ENCODE measurements around the gene TBX1. TPM values are rescaled to one million over a fixed set of nuclear protein-coding genes. Genes with fewer than 3 reads are reported as not detected.

TBX1 gene
- total and polyA plus RNA-seq, 5 donors from 2014 or later, result not detected

DNA sequence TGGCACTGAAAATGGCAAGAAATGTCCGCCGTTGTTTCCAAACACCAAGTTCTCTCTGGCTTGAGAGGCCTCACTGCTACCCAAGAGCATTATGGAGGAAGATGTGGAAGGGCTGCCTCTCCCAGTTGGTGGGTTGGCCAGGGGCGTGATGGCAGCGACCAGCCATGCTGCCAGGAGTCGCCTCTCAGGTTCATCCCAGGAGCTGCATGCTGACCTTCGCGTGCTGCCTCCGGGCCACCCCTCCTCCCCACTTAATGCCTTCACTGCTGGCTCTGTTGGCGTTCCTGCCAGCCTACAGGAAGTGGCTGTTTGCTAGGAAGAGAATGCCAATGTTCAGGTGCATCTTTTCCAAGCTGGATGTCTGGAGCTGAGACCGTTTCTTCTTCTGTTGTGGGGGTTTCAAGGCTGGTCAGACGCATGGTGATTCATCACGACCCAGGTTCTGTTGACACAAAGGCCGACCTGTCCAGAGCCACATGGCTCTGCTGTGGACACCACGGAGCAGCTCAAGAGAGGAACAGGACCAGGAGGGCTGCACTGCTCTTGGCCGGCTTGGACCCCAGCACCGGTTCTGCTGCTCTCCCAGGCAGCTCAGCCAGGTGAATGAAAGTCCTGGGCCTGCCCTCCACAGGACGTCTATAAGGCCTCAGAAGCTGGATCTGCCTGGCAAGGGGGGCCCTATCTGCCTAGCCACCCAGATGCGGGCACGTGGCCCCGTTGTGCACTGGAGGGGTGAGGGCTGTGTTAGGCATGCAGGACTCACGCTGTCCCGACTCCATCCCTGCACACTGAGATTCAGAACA is 25.1 kb downstream of the TBX1 start:
- no peak overlapping the region for H3K27ac Mint-ChIP-seq
- Histone ChIP-seq H3K4me3 (ENCODE audit: low read depth, low read length) (no peak overlapping the region), H3K36me3 (ENCODE audit: control insufficient read depth, insufficient read depth, low read length) (no peaks in the 10 kb centered on the region), H3K27me3 (ENCODE audit: control insufficient read depth, insufficient read depth, low read length) (no peaks in the 10 kb centered on the region), H3K4me1 (ENCODE audit: control insufficient read depth, insufficient read depth, low read length, poor library complexity, severe bottlenecking) (no peaks in the 10 kb centered on the region), H3K27ac (ENCODE audit: insufficient read depth, low read length, poor library complexity, severe bottlenecking) (no peak overlapping the region), H3K9me3 (ENCODE audit: control insufficient read depth in 2 of 2, low read length in 2 of 2) (no peaks in the 10 kb centered on the region)
- ATAC-seq (ENCODE audit: low read depth in 2 of 2) (no peak), DNase-seq (no peak)
- no peak overlapping the region for H3K4me3 Mint-ChIP-seq
- H3K9me3 Mint-ChIP-seq, result peaks cover 0 to 2% (median 0%) of the 10 kb centered on the region in 7 donors
- H3K36me3 Mint-ChIP-seq, result no peaks in the 10 kb centered on the region
- H3K27me3 Mint-ChIP-seq, result peaks cover 4% of the 10 kb centered on the region
- peaks cover 0 to 6% (median 0%) of the 10 kb centered on the region in 4 donors for H3K4me1 Mint-ChIP-seq

DNA sequence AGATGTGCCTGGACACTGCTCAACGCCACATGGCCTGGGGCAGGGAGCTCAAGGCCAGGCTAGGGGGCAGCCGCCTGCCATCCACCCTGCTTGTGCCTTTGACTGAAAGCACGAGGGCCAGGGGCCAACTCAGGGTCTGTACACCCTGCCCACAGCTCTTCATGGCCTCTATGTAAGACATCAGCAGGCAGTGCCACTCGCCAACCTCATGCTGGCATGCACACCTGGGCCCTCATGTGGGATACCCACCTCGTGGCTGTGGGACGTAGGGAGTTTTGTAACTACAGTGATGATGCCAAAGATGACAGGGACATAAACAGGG is 25.6 kb downstream of the TBX1 start:
- H3K27ac ChIP-seq (ENCODE audit: insufficient read depth, low read length, poor library complexity, severe bottlenecking), result no peak overlapping the region
- H3K27ac Mint-ChIP-seq, result no peak overlapping the region
- no peaks in the 10 kb centered on the region for H3K9me3 ChIP-seq (ENCODE audit: control insufficient read depth in 2 of 2, low read length in 2 of 2)
- no peak for ATAC-seq (ENCODE audit: low read depth in 2 of 2)
- peaks cover 0 to 6% (median 0%) of the 10 kb centered on the region in 4 donors for H3K4me1 Mint-ChIP-seq
- H3K4me1 ChIP-seq (ENCODE audit: control insufficient read depth, insufficient read depth, low read length, poor library complexity, severe bottlenecking), result no peaks in the 10 kb centered on the region
- no peaks in the 10 kb centered on the region for H3K27me3 ChIP-seq (ENCODE audit: control insufficient read depth, insufficient read depth, low read length)
- no peaks in the 10 kb centered on the region for H3K36me3 ChIP-seq (ENCODE audit: control insufficient read depth, insufficient read depth, low read length)
- no peak overlapping the region for H3K4me3 ChIP-seq (ENCODE audit: low read depth, low read length)
- no peak for DNase-seq
- H3K9me3 Mint-ChIP-seq, result peaks cover 0 to 2% (median 0%) of the 10 kb centered on the region in 7 donors
- no peak overlapping the region for H3K4me3 Mint-ChIP-seq
- H3K36me3 Mint-ChIP-seq, result peaks cover 2% of the 10 kb centered on the region
- H3K27me3 Mint-ChIP-seq, result no peaks in the 10 kb centered on the region

GRCh38 chr22:19786959-19787848 is 26.6 kb downstream of the TBX1 start:
- no peaks in the 10 kb centered on the region for H3K27me3 Mint-ChIP-seq
- H3K27me3 ChIP-seq (ENCODE audit: control insufficient read depth, insufficient read depth, low read length), result no peaks in the 10 kb centered on the region
- no peak overlapping the region for H3K4me3 ChIP-seq (ENCODE audit: low read depth, low read length)
- H3K27ac ChIP-seq (ENCODE audit: insufficient read depth, low read length, poor library complexity, severe bottlenecking), result no peak overlapping the region
- no peak overlapping the region for H3K4me3 Mint-ChIP-seq
- H3K4me1 ChIP-seq (ENCODE audit: control insufficient read depth, insufficient read depth, low read length, poor library complexity, severe bottlenecking), result no peaks in the 10 kb centered on the region
- H3K27ac Mint-ChIP-seq, result no peak overlapping the region
- H3K36me3 Mint-ChIP-seq, result peaks cover 11% of the 10 kb centered on the region
- H3K36me3 ChIP-seq (ENCODE audit: control insufficient read depth, insufficient read depth, low read length), result no peaks in the 10 kb centered on the region
- peaks cover 0 to 6% (median 0%) of the 10 kb centered on the region in 4 donors for H3K4me1 Mint-ChIP-seq
- DNase-seq (no peak), ATAC-seq (ENCODE audit: low read depth in 2 of 2) (no peak)
- H3K9me3 ChIP-seq (ENCODE audit: control insufficient read depth in 2 of 2, low read length in 2 of 2), result no peaks in the 10 kb centered on the region
- H3K9me3 Mint-ChIP-seq, result peaks cover 0 to 6% (median 2%) of the 10 kb centered on the region in 7 donors

DNA sequence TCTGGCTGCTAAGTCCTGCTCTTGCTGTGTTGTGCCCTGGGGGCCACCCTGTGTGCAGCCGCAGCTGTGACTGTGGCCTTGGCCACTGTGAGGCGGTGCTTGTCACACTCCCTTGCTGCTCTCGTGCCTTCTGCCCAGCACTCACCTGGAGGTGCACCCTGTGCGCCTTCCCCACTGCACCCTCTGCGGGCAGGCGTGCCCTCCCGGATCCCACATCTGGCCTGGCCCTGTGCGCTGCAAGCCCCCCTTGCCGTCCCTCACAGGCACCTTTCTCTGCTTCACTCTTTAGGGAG is 27.2 kb downstream of the TBX1 start:
- peaks cover 0 to 6% (median 0%) of the 10 kb centered on the region in 4 donors for H3K4me1 Mint-ChIP-seq
- peaks cover 17% of the 10 kb centered on the region for H3K36me3 Mint-ChIP-seq
- peaks cover 0 to 8% (median 2%) of the 10 kb centered on the region in 7 donors for H3K9me3 Mint-ChIP-seq

GRCh38 chr22:19788661-19789225 is 28.2 kb downstream of the TBX1 start:
- peaks cover 24% of the 10 kb centered on the region for H3K36me3 Mint-ChIP-seq
- H3K4me3 Mint-ChIP-seq, result no peak overlapping the region
- H3K4me1 Mint-ChIP-seq, result peaks cover 0 to 6% (median 0%) of the 10 kb centered on the region in 4 donors
- peaks cover 0 to 8% (median 3%) of the 10 kb centered on the region in 7 donors for H3K9me3 Mint-ChIP-seq
- H3K27ac Mint-ChIP-seq, result no peak overlapping the region
- Histone ChIP-seq H3K27ac (ENCODE audit: insufficient read depth, low read length, poor library complexity, severe bottlenecking) (no peak overlapping the region), H3K4me3 (ENCODE audit: low read depth, low read length) (no peak overlapping the region), H3K27me3 (ENCODE audit: control insufficient read depth, insufficient read depth, low read length) (no peaks in the 10 kb centered on the region), H3K9me3 (ENCODE audit: control insufficient read depth in 2 of 2, low read length in 2 of 2) (peaks cover 2 to 6% of the 10 kb centered on the region in 2 experiments), H3K4me1 (ENCODE audit: control insufficient read depth, insufficient read depth, low read length, poor library complexity, severe bottlenecking) (no peaks in the 10 kb centered on the region), H3K36me3 (ENCODE audit: control insufficient read depth, insufficient read depth, low read length) (no peaks in the 10 kb centered on the region)
- no peaks in the 10 kb centered on the region for H3K27me3 Mint-ChIP-seq
- DNase-seq (no peak), ATAC-seq (ENCODE audit: low read depth in 2 of 2) (no peak)

More for the DNA sequence above, 27.2 kb downstream of the TBX1 start:
- H3K36me3 ChIP-seq (ENCODE audit: control insufficient read depth, insufficient read depth, low read length), result no peaks in the 10 kb centered on the region
- Mint-ChIP-seq H3K4me3 (no peak overlapping the region), H3K27ac (no peak overlapping the region), H3K27me3 (no peaks in the 10 kb centered on the region)
- no peaks in the 10 kb centered on the region for H3K4me1 ChIP-seq (ENCODE audit: control insufficient read depth, insufficient read depth, low read length, poor library complexity, severe bottlenecking)
- H3K4me3 ChIP-seq (ENCODE audit: low read depth, low read length), result no peak overlapping the region
- DNase-seq (no peak), ATAC-seq (ENCODE audit: low read depth in 2 of 2) (no peak)
- H3K9me3 ChIP-seq (ENCODE audit: control insufficient read depth in 2 of 2, low read length in 2 of 2), result no peaks in the 10 kb centered on the region
- H3K27ac ChIP-seq (ENCODE audit: insufficient read depth, low read length, poor library complexity, severe bottlenecking), result no peak overlapping the region
- no peaks in the 10 kb centered on the region for H3K27me3 ChIP-seq (ENCODE audit: control insufficient read depth, insufficient read depth, low read length)

DNA sequence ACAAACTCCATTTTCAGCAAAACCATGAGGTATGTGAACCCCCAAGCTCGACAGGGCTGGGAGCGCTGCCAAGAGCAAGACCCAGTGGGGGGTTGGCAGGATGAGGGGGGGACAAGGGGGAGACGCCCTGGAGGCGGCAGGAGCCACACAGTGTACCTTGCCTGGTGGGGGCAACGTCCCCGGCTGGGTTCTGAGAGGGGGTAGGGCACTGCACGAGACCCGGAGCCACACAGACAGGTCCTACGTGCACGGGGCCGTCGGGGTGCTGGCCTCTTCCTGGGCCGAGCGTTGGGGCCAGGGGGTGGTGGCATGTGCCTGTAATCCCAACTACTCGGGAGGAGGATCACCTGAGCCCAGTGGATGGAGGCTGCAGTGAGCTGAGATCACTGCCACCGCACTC is 28.8 kb downstream of the TBX1 start:
- peaks cover 0 to 6% (median 1%) of the 10 kb centered on the region in 4 donors for H3K4me1 Mint-ChIP-seq
- Histone ChIP-seq H3K4me3 (ENCODE audit: low read depth, low read length) (no peak overlapping the region), H3K9me3 (ENCODE audit: control insufficient read depth in 2 of 2, low read length in 2 of 2) (peaks cover 2 to 6% of the 10 kb centered on the region in 2 experiments), H3K36me3 (ENCODE audit: control insufficient read depth, insufficient read depth, low read length) (no peaks in the 10 kb centered on the region), H3K27me3 (ENCODE audit: control insufficient read depth, insufficient read depth, low read length) (no peaks in the 10 kb centered on the region), H3K4me1 (ENCODE audit: control insufficient read depth, insufficient read depth, low read length, poor library complexity, severe bottlenecking) (no peaks in the 10 kb centered on the region), H3K27ac (ENCODE audit: insufficient read depth, low read length, poor library complexity, severe bottlenecking) (no peak overlapping the region)
- H3K36me3 Mint-ChIP-seq, result peaks cover 31% of the 10 kb centered on the region
- H3K9me3 Mint-ChIP-seq, result peaks cover 0 to 8% (median 3%) of the 10 kb centered on the region in 7 donors
- H3K27ac Mint-ChIP-seq, result no peak overlapping the region
- no peaks in the 10 kb centered on the region for H3K27me3 Mint-ChIP-seq
- H3K4me3 Mint-ChIP-seq, result no peak overlapping the region
- no peak for DNase-seq
- no peak for ATAC-seq (ENCODE audit: low read depth in 2 of 2)

- Histone ChIP-seq H3K4me1 (ENCODE audit: control insufficient read depth, insufficient read depth, low read length, poor library complexity, severe bottlenecking) (no peaks in the 10 kb centered on the region), H3K4me3 (ENCODE audit: low read depth, low read length) (no peak overlapping the region), H3K27ac (ENCODE audit: insufficient read depth, low read length, poor library complexity, severe bottlenecking) (no peak overlapping the region), H3K9me3 (ENCODE audit: control insufficient read depth in 2 of 2, low read length in 2 of 2) (peaks cover 2 to 6% of the 10 kb centered on the region in 2 experiments), H3K36me3 (ENCODE audit: control insufficient read depth, insufficient read depth, low read length) (no peaks in the 10 kb centered on the region), H3K27me3 (ENCODE audit: control insufficient read depth, insufficient read depth, low read length) (no peaks in the 10 kb centered on the region)
- Mint-ChIP-seq H3K27me3 (no peaks in the 10 kb centered on the region), H3K36me3 (peaks cover 32% of the 10 kb centered on the region), H3K4me1 (peaks cover 0 to 6% (median 1%) of the 10 kb centered on the region in 4 donors), H3K27ac (no peak overlapping the region), H3K9me3 (peaks cover 0 to 9% (median 3%) of the 10 kb centered on the region in 7 donors), H3K4me3 (no peak overlapping the region)
- no peak for DNase-seq
- no peak for ATAC-seq (ENCODE audit: low read depth in 2 of 2)
Observed at GRCh38 chr22:19789828-19790227, 29.2 kb downstream of the TBX1 start.

All from CD4-positive, CD25-positive, alpha-beta regulatory T cell (primary cell).